OCI-LY7 (cell line): Measurements from ENCODE around the gene SMARCB1. TPM values are rescaled to one million over a fixed set of nuclear protein-coding genes. Genes with fewer than 3 reads are reported as not detected.

Experiments
- BruUV-seq: library from RNA; stranded (reverse); fragments of 400-500 nt; replicated peaks from 2 replicates; lab custom pipeline; 2021; lab: Mats Ljungman, UMichigan
- CTCF ChIA-PET: fragments of 300-600 bp; sonication (Branson Sonifier 250); formaldehyde crosslinking; loops from one replicate; lab custom pipeline; 2022; ENCODE audit warnings: antibody characterized with exemption; ENCODE audit not compliant: unreplicated experiment; lab: Charles Lee
- POLR2A ChIA-PET: fragments of 300-600 bp; sonication (Branson Sonifier 250); formaldehyde crosslinking; loops from one replicate; lab custom pipeline; 2022; ENCODE audit warnings: antibody characterized with exemption; lab: Charles Lee
- DNase-seq: peaks from one replicate; pipeline ENCODE4 v3.0.0-alpha.2; 2015; ENCODE audit warnings: low spot score
- H2AFZ ChIP-seq: fragments of 200-600 bp; sonication (generic), shearing (Covaris generic); 2 replicates; pipeline ENCODE4 v1.6.1; 2014; ENCODE audit warnings: mild to moderate bottlenecking, antibody characterized with exemption, low read length, moderate library complexity
- H3K27ac ChIP-seq: fragments of 200-600 bp; sonication (generic); 2 replicates; pipeline ENCODE4 v1.5.1; 2014; ENCODE audit warnings: mixed run types, low read depth, mild to moderate bottlenecking, moderate library complexity, low read length, inconsistent platforms; ENCODE audit not compliant: poor library complexity, severe bottlenecking
- H3K36me3 ChIP-seq: fragments of 200-600 bp; sonication (generic); 2 replicates; pipeline ENCODE4 v1.6.1; 2014; ENCODE audit warnings: mild to moderate bottlenecking, antibody characterized with exemption, low read length, moderate library complexity, mixed read lengths; ENCODE audit not compliant: insufficient read depth
- H3K4me1 ChIP-seq: fragments of 200-600 bp; sonication (generic); 2 replicates; pipeline ENCODE4 v1.5.1; 2014; ENCODE audit warnings: mild to moderate bottlenecking, low read length; ENCODE audit not compliant: insufficient read depth, poor library complexity, severe bottlenecking
- H3K4me2 ChIP-seq: fragments of 200-600 bp; sonication (generic); 2 replicates; pipeline ENCODE4 v1.6.1; 2014; ENCODE audit warnings: mild to moderate bottlenecking, low read length
- H3K4me3 ChIP-seq: fragments of 200-600 bp; sonication (generic); 2 replicates; pipeline ENCODE4 v1.5.1; 2014; ENCODE audit warnings: mild to moderate bottlenecking, low read depth, low read length; ENCODE audit not compliant: poor library complexity, severe bottlenecking
- H3K79me2 ChIP-seq: fragments of 200-600 bp; sonication (generic); 2 replicates; pipeline ENCODE4 v1.6.1; 2016; ENCODE audit warnings: low read depth, mild to moderate bottlenecking, low read length, moderate library complexity, mixed read lengths; ENCODE audit not compliant: insufficient read depth
- H3K9me2 ChIP-seq: fragments of 200-600 bp; sonication (generic); 2 replicates; pipeline ENCODE4 v1.6.1; 2016; ENCODE audit warnings: mild to moderate bottlenecking, low read length, mixed read lengths; ENCODE audit not compliant: insufficient read depth
- H3K9me3 ChIP-seq: fragments of 200-600 bp; sonication (generic); 2 replicates; pipeline ENCODE4 v1.6.1; 2014; ENCODE audit warnings: mild to moderate bottlenecking, mixed run types, low read length, mixed read lengths
- H4K20me1 ChIP-seq: fragments of 200-600 bp; sonication (generic); 2 replicates; pipeline ENCODE4 v1.6.1; 2014; ENCODE audit warnings: mild to moderate bottlenecking, antibody characterized with exemption, low read length, moderate library complexity, mixed read lengths; ENCODE audit not compliant: insufficient read depth
- CTCF ChIP-seq: fragments of 200-600 bp; sonication (generic); conservative IDR thresholded peaks from 2 replicates; pipeline ENCODE4 v1.5.1; 2014; ENCODE audit warnings: mild to moderate bottlenecking, antibody characterized with exemption, low read length, moderate library complexity, mixed read lengths
- EZH2phosphoT487 ChIP-seq: fragments of 200-600 bp; sonication (generic); IDR thresholded peaks from 2 replicates; pipeline ENCODE4 v1.6.1; 2018; ENCODE audit warnings: low read depth, borderline replicate concordance, mild to moderate bottlenecking, mixed run types, antibody characterized with exemption, low read length, moderate library complexity, mixed read lengths
- intact Hi-C: fragments of 100-400 bp; cut with micrococcal nuclease; formaldehyde crosslinking; loops from one replicate; pipeline ENCODE4 v1.10.0; 2022; ENCODE audit not compliant: unreplicated experiment
- total RNA-seq, 2 experiments: library from RNA; depleted of rRNA in 1 of 2; stranded (reverse); fragments of >200 nt in 1 of 2; shearing (Covaris generic) in 1 of 2; gene quantifications; 2 replicates each; pipeline ENCODE4 v1.2.3, GENCODE V29; 2014 to 2022

SMARCB1 gene
- total RNA-seq, 2 experiments from 2014 or later = 252 to 265 TPM

- CTCF ChIA-PET = interaction anchor here (0.9 kb wide), 1 partner anchor 75 kb away, joined by 3 read pairs; no protein-coding TSS in a partner anchor
- no peaks in the 10 kb centered on the region for H3K9me3 ChIP-seq
- H3K79me2 ChIP-seq = no peaks in the 10 kb centered on the region
- H3K4me3 ChIP-seq = no peak overlapping the region
- H2AFZ ChIP-seq = no peak overlapping the region
- TF ChIP-seq CTCF (no peak), EZH2phosphoT487 (no peak)
- no peak overlapping the region for H3K27ac ChIP-seq
- BruUV-seq = no TSS peak
- H3K9me2 ChIP-seq = no peaks in the 10 kb centered on the region
- H4K20me1 ChIP-seq = no peaks in the 10 kb centered on the region
- POLR2A ChIA-PET = interaction anchor here (0.6 to 1.1 kb wide), 2 partner anchors 12 to 13 kb away, joined by 3 read pairs; partner anchors contain the start of gene SMARCB1
- intact Hi-C loops = no loop called here
- no peak overlapping the region for H3K4me2 ChIP-seq
- no peaks in the 10 kb centered on the region for H3K36me3 ChIP-seq
- peaks cover 39% of the 10 kb centered on the region for H3K4me1 ChIP-seq
- no peak for DNase-seq
These were observed 11.8 kb upstream of the SMARCB1 start for GRCh38 chr22:23774922-23775436.

- no peak for DNase-seq
- Histone ChIP-seq H3K79me2 (no peaks in the 10 kb centered on the region), H3K9me3 (no peaks in the 10 kb centered on the region), H3K36me3 (no peaks in the 10 kb centered on the region), H4K20me1 (no peaks in the 10 kb centered on the region), H3K4me1 (peaks cover 31% of the 10 kb centered on the region), H3K27ac (no peak overlapping the region), H3K4me3 (no peak overlapping the region), H3K9me2 (no peaks in the 10 kb centered on the region), H2AFZ (no peak overlapping the region), H3K4me2 (no peak overlapping the region)
- TF ChIP-seq CTCF (no peak; the same call in 1 of the 2 replicates), EZH2phosphoT487 (no peak)
- intact Hi-C loops = no loop called here
- ChIA-PET POLR2A (interaction anchor here (0.6 kb wide), 1 partner anchor 12 kb away, joined by 3 read pairs; no protein-coding TSS in a partner anchor), CTCF (no interaction called here)
- no TSS peak for BruUV-seq
These were observed 10.9 kb upstream of the SMARCB1 start for GRCh38 chr22:23775779-23776375.
